ENCODE results near the gene WDR18.

Gene WDR18

GRCh38 chr19:991932-992669 is 8.0 kb downstream of the WDR18 start:
- Histone ChIP-seq H3K27me3 (ENCODE audit: control insufficient read depth, insufficient read depth, low read length) (peaks cover 23% of the 10 kb centered on the region), H3K36me3 (ENCODE audit: control insufficient read depth, insufficient read depth, low read length) (no peaks in the 10 kb centered on the region), H3K9ac (ENCODE audit: low read length) (no peak overlapping the region), H3K4me3 (ENCODE audit: low read length) (no peak overlapping the region), H3K4me1 (ENCODE audit: control insufficient read depth, insufficient read depth, low read length) (peaks cover 8% of the 10 kb centered on the region), H3K9me3 (ENCODE audit: control insufficient read depth, low read length) (no peaks in the 10 kb centered on the region)

- Histone ChIP-seq H3K4me3 (ENCODE audit: low read length) (no peak overlapping the region), H3K36me3 (ENCODE audit: control insufficient read depth, insufficient read depth, low read length) (no peaks in the 10 kb centered on the region), H3K9ac (ENCODE audit: low read length) (no peak overlapping the region), H3K27me3 (ENCODE audit: control insufficient read depth, insufficient read depth, low read length) (peaks cover 28% of the 10 kb centered on the region), H3K4me1 (ENCODE audit: control insufficient read depth, insufficient read depth, low read length) (peaks cover 8% of the 10 kb centered on the region), H3K9me3 (ENCODE audit: control insufficient read depth, low read length) (no peaks in the 10 kb centered on the region)
These were observed 8.5 kb downstream of the WDR18 start for GRCh38 chr19:992670-993055.

GRCh38 chr19:993361-993830 is 9.3 kb downstream of the WDR18 start:
- Histone ChIP-seq H3K27me3 (ENCODE audit: control insufficient read depth, insufficient read depth, low read length) (peaks cover 36% of the 10 kb centered on the region), H3K4me3 (ENCODE audit: low read length) (no peak overlapping the region), H3K4me1 (ENCODE audit: control insufficient read depth, insufficient read depth, low read length) (peaks cover 8% of the 10 kb centered on the region), H3K9me3 (ENCODE audit: control insufficient read depth, low read length) (no peaks in the 10 kb centered on the region), H3K36me3 (ENCODE audit: control insufficient read depth, insufficient read depth, low read length) (no peaks in the 10 kb centered on the region), H3K9ac (ENCODE audit: low read length) (no peak overlapping the region)

- Histone ChIP-seq H3K27me3 (ENCODE audit: control insufficient read depth, insufficient read depth, low read length) (peaks cover 41% of the 10 kb centered on the region), H3K9me3 (ENCODE audit: control insufficient read depth, low read length) (no peaks in the 10 kb centered on the region), H3K4me1 (ENCODE audit: control insufficient read depth, insufficient read depth, low read length) (peaks cover 8% of the 10 kb centered on the region), H3K4me3 (ENCODE audit: low read length) (no peak overlapping the region), H3K36me3 (ENCODE audit: control insufficient read depth, insufficient read depth, low read length) (no peaks in the 10 kb centered on the region), H3K9ac (ENCODE audit: low read length) (no peak overlapping the region)
These were observed 9.8 kb downstream of the WDR18 start for GRCh38 chr19:993831-994393.

GRCh38 chr19:994516-994915 is 10.4 kb downstream of the WDR18 start:
- Histone ChIP-seq H3K36me3 (ENCODE audit: control insufficient read depth, insufficient read depth, low read length) (no peaks in the 10 kb centered on the region), H3K4me3 (ENCODE audit: low read length) (no peak overlapping the region), H3K9me3 (ENCODE audit: control insufficient read depth, low read length) (no peaks in the 10 kb centered on the region), H3K27me3 (ENCODE audit: control insufficient read depth, insufficient read depth, low read length) (peaks cover 47% of the 10 kb centered on the region), H3K4me1 (ENCODE audit: control insufficient read depth, insufficient read depth, low read length) (peaks cover 8% of the 10 kb centered on the region), H3K9ac (ENCODE audit: low read length) (no peak overlapping the region)

GRCh38 chr19:995051-995827 is 11.1 kb downstream of the WDR18 start:
- no peak overlapping the region for H3K9ac ChIP-seq (ENCODE audit: low read length)
- no peak overlapping the region for H3K4me3 ChIP-seq (ENCODE audit: low read length)
- H3K27me3 ChIP-seq (ENCODE audit: control insufficient read depth, insufficient read depth, low read length): peaks cover 50% of the 10 kb centered on the region
- no peaks in the 10 kb centered on the region for H3K36me3 ChIP-seq (ENCODE audit: control insufficient read depth, insufficient read depth, low read length)
- H3K4me1 ChIP-seq (ENCODE audit: control insufficient read depth, insufficient read depth, low read length): peaks cover 8% of the 10 kb centered on the region
- H3K9me3 ChIP-seq (ENCODE audit: control insufficient read depth, low read length): no peaks in the 10 kb centered on the region

GRCh38 chr19:996051-996838 is 12.1 kb downstream of the WDR18 start:
- Histone ChIP-seq H3K9me3 (ENCODE audit: control insufficient read depth, low read length) (no peaks in the 10 kb centered on the region), H3K4me1 (ENCODE audit: control insufficient read depth, insufficient read depth, low read length) (peaks cover 12% of the 10 kb centered on the region), H3K4me3 (ENCODE audit: low read length) (no peak overlapping the region), H3K36me3 (ENCODE audit: control insufficient read depth, insufficient read depth, low read length) (no peaks in the 10 kb centered on the region), H3K27me3 (ENCODE audit: control insufficient read depth, insufficient read depth, low read length) (peaks cover 57% of the 10 kb centered on the region), H3K9ac (ENCODE audit: low read length) (no peak overlapping the region)

GRCh38 chr19:998064-998463 is 13.9 kb downstream of the WDR18 start:
- Histone ChIP-seq H3K9me3 (ENCODE audit: control insufficient read depth, low read length) (no peaks in the 10 kb centered on the region), H3K36me3 (ENCODE audit: control insufficient read depth, insufficient read depth, low read length) (no peaks in the 10 kb centered on the region), H3K4me3 (ENCODE audit: low read length) (no peak overlapping the region), H3K27me3 (ENCODE audit: control insufficient read depth, insufficient read depth, low read length) (peaks cover 71% of the 10 kb centered on the region), H3K4me1 (ENCODE audit: control insufficient read depth, insufficient read depth, low read length) (peaks cover 16% of the 10 kb centered on the region), H3K9ac (ENCODE audit: low read length) (no peak overlapping the region)

GRCh38 chr19:999379-999719 is 15.2 kb downstream of the WDR18 start:
- Histone ChIP-seq H3K27me3 (ENCODE audit: control insufficient read depth, insufficient read depth, low read length) (peaks cover 75% of the 10 kb centered on the region), H3K36me3 (ENCODE audit: control insufficient read depth, insufficient read depth, low read length) (no peaks in the 10 kb centered on the region), H3K4me1 (ENCODE audit: control insufficient read depth, insufficient read depth, low read length) (peaks cover 16% of the 10 kb centered on the region), H3K4me3 (ENCODE audit: low read length) (no peak overlapping the region), H3K9ac (ENCODE audit: low read length) (no peak overlapping the region), H3K9me3 (ENCODE audit: control insufficient read depth, low read length) (no peaks in the 10 kb centered on the region)

- Histone ChIP-seq H3K9ac (ENCODE audit: low read length) (no peak within 1 kb of the TSS), H3K27me3 (ENCODE audit: control insufficient read depth, insufficient read depth, low read length) (peaks cover 76% of the 10 kb centered on the region), H3K4me3 (ENCODE audit: low read length) (no peak within 1 kb of the TSS), H3K9me3 (ENCODE audit: control insufficient read depth, low read length) (no peaks in the 10 kb centered on the region), H3K4me1 (ENCODE audit: control insufficient read depth, insufficient read depth, low read length) (peaks cover 16% of the 10 kb centered on the region), H3K36me3 (ENCODE audit: control insufficient read depth, insufficient read depth, low read length) (no peaks in the 10 kb centered on the region)
These were observed 15.9 kb downstream of the WDR18 start, which contains the start of gene GRIN3B for GRCh38 chr19:1000095-1000494. GRIN3B (plus strand) TSS chr19:1000419; CDS start chr19:1000438, 19 bp downstream.

- Histone ChIP-seq H3K36me3 (ENCODE audit: control insufficient read depth, insufficient read depth, low read length) (no peaks in the 10 kb centered on the region), H3K4me3 (ENCODE audit: low read length) (no peak overlapping the region), H3K4me1 (ENCODE audit: control insufficient read depth, insufficient read depth, low read length) (peaks cover 15% of the 10 kb centered on the region), H3K9ac (ENCODE audit: low read length) (no peak overlapping the region), H3K9me3 (ENCODE audit: control insufficient read depth, low read length) (no peaks in the 10 kb centered on the region), H3K27me3 (ENCODE audit: control insufficient read depth, insufficient read depth, low read length) (peaks cover 68% of the 10 kb centered on the region)
These were observed 16.7 kb downstream of the WDR18 start for GRCh38 chr19:1000591-1001537.
